SK-N-MC (cell line): Measurements from ENCODE around the gene RCCD1.

Experiments
- EZH2 ChIP-seq: fragments of 200-600 bp; sonication (generic); IDR thresholded peaks from one replicate; pipeline ENCODE4 v1.6.1; 2017; ENCODE audit warnings: antibody characterized with exemption
- FOXP2 ChIP-seq: optimal IDR thresholded peaks from 2 replicates; pipeline ENCODE3; 2011; ENCODE audit warnings: mild to moderate bottlenecking, moderate library complexity; ENCODE audit not compliant: insufficient read depth; ENCODE audit errors: extremely low read length, control extremely low read depth
- POLR2AphosphoS5 ChIP-seq: IDR thresholded peaks from 2 replicates; pipeline ENCODE4 v1.6.1; 2012; ENCODE audit warnings: mild to moderate bottlenecking, low read depth, low read length, borderline replicate concordance

DNA sequence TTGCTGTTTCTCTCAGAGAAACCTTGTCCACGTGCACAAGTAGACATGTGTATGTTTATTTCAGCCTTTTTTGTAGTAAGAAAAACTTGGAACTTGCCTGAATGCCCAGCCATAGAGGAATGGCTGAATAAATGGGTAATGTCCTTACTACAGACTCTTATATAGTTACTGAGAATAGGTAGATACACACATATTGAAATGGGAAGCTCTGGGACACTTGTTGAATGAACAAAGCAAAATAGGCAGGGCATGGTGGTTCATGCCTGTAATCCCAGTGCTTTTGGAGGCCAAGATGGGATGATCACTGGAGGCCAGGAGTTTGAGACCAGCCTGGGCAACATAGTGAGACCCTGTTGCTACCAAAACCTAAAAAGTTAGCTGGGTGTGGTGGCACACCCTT lies 17.9 kb upstream of the RCCD1 start:
- no peak for TF ChIP-seq EZH2
- TF ChIP-seq POLR2AphosphoS5 = no peak
- no peak for TF ChIP-seq FOXP2
